ENCODE results near the gene TRAM2.

TRAM2 gene

GRCh38 chr6:52549428-52549827 lies 27.4 kb downstream of the TRAM2 start:
- H3K27me3 Mint-ChIP-seq, result no peaks in the 10 kb centered on the region
- peaks cover 12% of the 10 kb centered on the region for H3K4me1 Mint-ChIP-seq (ENCODE audit: low read depth)
- H3K27ac Mint-ChIP-seq, result no peak overlapping the region

GRCh38 chr6:52548999-52549398 lies 27.9 kb downstream of the TRAM2 start:
- H3K36me3 Mint-ChIP-seq, result peaks cover 8% of the 10 kb centered on the region
- peaks cover 12% of the 10 kb centered on the region for H3K4me1 Mint-ChIP-seq (ENCODE audit: low read depth)
- H3K27me3 Mint-ChIP-seq, result no peaks in the 10 kb centered on the region
- no peak overlapping the region for H3K27ac Mint-ChIP-seq
- H3K4me3 Mint-ChIP-seq, result no peak overlapping the region
- no peaks in the 10 kb centered on the region for H3K9me3 Mint-ChIP-seq (ENCODE audit: low read depth)

More at GRCh38 chr6:52549428-52549827, 27.4 kb downstream of the TRAM2 start:
- no peaks in the 10 kb centered on the region for H3K9me3 Mint-ChIP-seq (ENCODE audit: low read depth)
- H3K4me3 Mint-ChIP-seq, result no peak overlapping the region
- peaks cover 5% of the 10 kb centered on the region for H3K36me3 Mint-ChIP-seq

- Mint-ChIP-seq H3K36me3 (peaks cover 8% of the 10 kb centered on the region), H3K27me3 (no peaks in the 10 kb centered on the region), H3K4me3 (no peak overlapping the region), H3K9me3 (ENCODE audit: low read depth) (no peaks in the 10 kb centered on the region), H3K27ac (no peak overlapping the region), H3K4me1 (ENCODE audit: low read depth) (peaks cover 9% of the 10 kb centered on the region)
Measured at GRCh38 chr6:52548353-52548713, 28.5 kb downstream of the TRAM2 start.

GRCh38 chr6:52547647-52548352 lies 29.1 kb downstream of the TRAM2 start:
- no peak overlapping the region for H3K4me3 Mint-ChIP-seq
- no peaks in the 10 kb centered on the region for H3K9me3 Mint-ChIP-seq (ENCODE audit: low read depth)
- H3K27ac Mint-ChIP-seq, result no peak overlapping the region
- peaks cover 8% of the 10 kb centered on the region for H3K36me3 Mint-ChIP-seq
- H3K4me1 Mint-ChIP-seq (ENCODE audit: low read depth), result peaks cover 8% of the 10 kb centered on the region
- no peaks in the 10 kb centered on the region for H3K27me3 Mint-ChIP-seq

- Mint-ChIP-seq H3K27ac (no peak overlapping the region), H3K4me3 (no peak overlapping the region)
Measured at GRCh38 chr6:52546678-52547077, 30.2 kb downstream of the TRAM2 start.

GRCh38 chr6:52546192-52546591 lies 30.7 kb downstream of the TRAM2 start:
- H3K27ac Mint-ChIP-seq, result no peak overlapping the region
- peaks cover 8% of the 10 kb centered on the region for H3K4me1 Mint-ChIP-seq (ENCODE audit: low read depth)
- no peak overlapping the region for H3K4me3 Mint-ChIP-seq
- no peaks in the 10 kb centered on the region for H3K9me3 Mint-ChIP-seq (ENCODE audit: low read depth)
- peaks cover 8% of the 10 kb centered on the region for H3K36me3 Mint-ChIP-seq
- no peaks in the 10 kb centered on the region for H3K27me3 Mint-ChIP-seq

More at GRCh38 chr6:52546678-52547077, 30.2 kb downstream of the TRAM2 start:
- peaks cover 8% of the 10 kb centered on the region for H3K4me1 Mint-ChIP-seq (ENCODE audit: low read depth)
- no peaks in the 10 kb centered on the region for H3K9me3 Mint-ChIP-seq (ENCODE audit: low read depth)
- H3K27me3 Mint-ChIP-seq, result no peaks in the 10 kb centered on the region
- peaks cover 8% of the 10 kb centered on the region for H3K36me3 Mint-ChIP-seq

GRCh38 chr6:52545406-52546119 lies 31.3 kb downstream of the TRAM2 start:
- Mint-ChIP-seq H3K4me1 (ENCODE audit: low read depth) (peaks cover 8% of the 10 kb centered on the region), H3K4me3 (no peak overlapping the region), H3K9me3 (ENCODE audit: low read depth) (no peaks in the 10 kb centered on the region), H3K27ac (no peak overlapping the region), H3K27me3 (no peaks in the 10 kb centered on the region), H3K36me3 (peaks cover 8% of the 10 kb centered on the region)

- Mint-ChIP-seq H3K27ac (no peak overlapping the region), H3K36me3 (peaks cover 8% of the 10 kb centered on the region), H3K9me3 (ENCODE audit: low read depth) (no peaks in the 10 kb centered on the region), H3K27me3 (no peaks in the 10 kb centered on the region), H3K4me1 (ENCODE audit: low read depth) (peaks cover 5% of the 10 kb centered on the region), H3K4me3 (no peak overlapping the region)
Measured at GRCh38 chr6:52544602-52545405, 32.1 kb downstream of the TRAM2 start.

- Mint-ChIP-seq H3K36me3 (peaks cover 11% of the 10 kb centered on the region), H3K4me3 (no peak overlapping the region), H3K9me3 (ENCODE audit: low read depth) (no peaks in the 10 kb centered on the region), H3K27ac (no peak overlapping the region), H3K4me1 (ENCODE audit: low read depth) (peaks cover 9% of the 10 kb centered on the region), H3K27me3 (no peaks in the 10 kb centered on the region)
Measured at GRCh38 chr6:52543729-52544601, 32.9 kb downstream of the TRAM2 start.

GRCh38 chr6:52543262-52543661 lies 33.6 kb downstream of the TRAM2 start:
- Mint-ChIP-seq H3K27ac (no peak overlapping the region), H3K4me1 (ENCODE audit: low read depth) (peaks cover 14% of the 10 kb centered on the region), H3K9me3 (ENCODE audit: low read depth) (no peaks in the 10 kb centered on the region), H3K4me3 (no peak overlapping the region), H3K36me3 (peaks cover 11% of the 10 kb centered on the region), H3K27me3 (no peaks in the 10 kb centered on the region)

GRCh38 chr6:52541135-52541534 lies 35.7 kb downstream of the TRAM2 start:
- Mint-ChIP-seq H3K4me1 (ENCODE audit: low read depth) (peaks cover 30% of the 10 kb centered on the region), H3K27ac (no peak overlapping the region), H3K27me3 (no peaks in the 10 kb centered on the region), H3K36me3 (peaks cover 9% of the 10 kb centered on the region), H3K9me3 (ENCODE audit: low read depth) (no peaks in the 10 kb centered on the region), H3K4me3 (no peak overlapping the region)

- H3K4me3 Mint-ChIP-seq, result no peak overlapping the region
- H3K27ac Mint-ChIP-seq, result no peak overlapping the region
- H3K4me1 Mint-ChIP-seq (ENCODE audit: low read depth), result peaks cover 37% of the 10 kb centered on the region
- H3K36me3 Mint-ChIP-seq, result peaks cover 9% of the 10 kb centered on the region
- H3K9me3 Mint-ChIP-seq (ENCODE audit: low read depth), result no peaks in the 10 kb centered on the region
- H3K27me3 Mint-ChIP-seq, result no peaks in the 10 kb centered on the region
Measured at GRCh38 chr6:52540286-52540902, 36.5 kb downstream of the TRAM2 start.

GRCh38 chr6:52539607-52540006 lies 37.3 kb downstream of the TRAM2 start:
- Mint-ChIP-seq H3K9me3 (ENCODE audit: low read depth) (no peaks in the 10 kb centered on the region), H3K36me3 (peaks cover 13% of the 10 kb centered on the region), H3K4me3 (no peak overlapping the region), H3K27me3 (no peaks in the 10 kb centered on the region), H3K4me1 (ENCODE audit: low read depth) (peaks cover 43% of the 10 kb centered on the region), H3K27ac (peak overlapping the region; percentile 17)

- no peaks in the 10 kb centered on the region for H3K27me3 Mint-ChIP-seq
- H3K4me3 Mint-ChIP-seq, result no peak overlapping the region
- no peak overlapping the region for H3K27ac Mint-ChIP-seq
- peaks cover 8% of the 10 kb centered on the region for H3K36me3 Mint-ChIP-seq
- no peaks in the 10 kb centered on the region for H3K9me3 Mint-ChIP-seq (ENCODE audit: low read depth)
- H3K4me1 Mint-ChIP-seq (ENCODE audit: low read depth), result peaks cover 46% of the 10 kb centered on the region
Measured at GRCh38 chr6:52538901-52539354, 37.9 kb downstream of the TRAM2 start.
